RWPE1 (cell line): ENCODE measurements around the gene HBG1.

Experiments
- CTCF ChIA-PET: fragments of 350-600 bp; sonication (Branson Sonifier 250); formaldehyde crosslinking; extraction: SDS; loops from one replicate; lab custom pipeline; 2021; lab: Yijun Ruan, JAX
- POLR2A ChIA-PET: fragments of 400-600 bp; formaldehyde crosslinking; extraction: SDS; loops from one replicate; lab custom pipeline; 2020; ENCODE audit warnings: antibody characterized with exemption; ENCODE audit not compliant: low non-redundant PET; lab: Yijun Ruan, JAX
- DNase-seq: peaks from one replicate; pipeline ENCODE4 v3.0.0; 2012; ENCODE audit warnings: low spot score
- H3K27ac ChIP-seq: fragments of 450-650 bp; 2 replicates; pipeline ENCODE4 v1.5.1; 2017
- TF ChIP-seq, protein P1 (sequence below): fragments of 450-650 bp; conservative IDR thresholded peaks from 2 replicates; pipeline ENCODE4 v1.5.1; 2017; ENCODE audit warnings: low read depth, mild to moderate bottlenecking

Gene HBG1

DNA sequence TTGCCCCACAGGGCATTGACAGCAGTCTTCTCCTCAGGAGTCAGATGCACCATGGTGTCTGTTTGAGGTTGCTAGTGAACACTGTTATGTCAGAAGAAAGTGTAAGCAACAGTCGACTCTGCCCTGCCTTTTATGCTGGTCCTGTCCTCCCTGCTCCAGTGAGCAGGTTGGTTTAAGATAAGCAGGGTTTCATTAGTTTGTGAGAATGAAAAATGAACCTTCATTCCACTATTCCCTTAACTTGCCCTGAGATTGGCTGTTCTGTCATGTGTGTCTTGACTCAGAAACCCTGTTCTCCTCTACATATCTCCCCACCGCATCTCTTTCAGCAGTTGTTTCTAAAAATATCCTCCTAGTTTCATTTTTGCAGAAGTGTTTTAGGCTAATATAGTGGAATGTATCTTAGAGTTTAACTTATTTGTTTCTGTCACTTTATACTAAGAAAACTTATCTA is 15.2 kb downstream of the HBG1 start, which contains the start of gene HBD:
HBD (minus strand) TSS at position 103 of the 454 bp plus-strand sequence; CDS start at position 53, 50 bp downstream.
- H3K27ac ChIP-seq = no peak within 1 kb of the TSS
- DNase-seq = no peak
- CTCF ChIA-PET = no interaction called here
- POLR2A ChIA-PET = no interaction called here
- TF ChIP-seq, protein P1, sequence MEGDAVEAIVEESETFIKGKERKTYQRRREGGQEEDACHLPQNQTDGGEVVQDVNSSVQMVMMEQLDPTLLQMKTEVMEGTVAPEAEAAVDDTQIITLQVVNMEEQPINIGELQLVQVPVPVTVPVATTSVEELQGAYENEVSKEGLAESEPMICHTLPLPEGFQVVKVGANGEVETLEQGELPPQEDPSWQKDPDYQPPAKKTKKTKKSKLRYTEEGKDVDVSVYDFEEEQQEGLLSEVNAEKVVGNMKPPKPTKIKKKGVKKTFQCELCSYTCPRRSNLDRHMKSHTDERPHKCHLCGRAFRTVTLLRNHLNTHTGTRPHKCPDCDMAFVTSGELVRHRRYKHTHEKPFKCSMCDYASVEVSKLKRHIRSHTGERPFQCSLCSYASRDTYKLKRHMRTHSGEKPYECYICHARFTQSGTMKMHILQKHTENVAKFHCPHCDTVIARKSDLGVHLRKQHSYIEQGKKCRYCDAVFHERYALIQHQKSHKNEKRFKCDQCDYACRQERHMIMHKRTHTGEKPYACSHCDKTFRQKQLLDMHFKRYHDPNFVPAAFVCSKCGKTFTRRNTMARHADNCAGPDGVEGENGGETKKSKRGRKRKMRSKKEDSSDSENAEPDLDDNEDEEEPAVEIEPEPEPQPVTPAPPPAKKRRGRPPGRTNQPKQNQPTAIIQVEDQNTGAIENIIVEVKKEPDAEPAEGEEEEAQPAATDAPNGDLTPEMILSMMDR = no peak

DNA sequence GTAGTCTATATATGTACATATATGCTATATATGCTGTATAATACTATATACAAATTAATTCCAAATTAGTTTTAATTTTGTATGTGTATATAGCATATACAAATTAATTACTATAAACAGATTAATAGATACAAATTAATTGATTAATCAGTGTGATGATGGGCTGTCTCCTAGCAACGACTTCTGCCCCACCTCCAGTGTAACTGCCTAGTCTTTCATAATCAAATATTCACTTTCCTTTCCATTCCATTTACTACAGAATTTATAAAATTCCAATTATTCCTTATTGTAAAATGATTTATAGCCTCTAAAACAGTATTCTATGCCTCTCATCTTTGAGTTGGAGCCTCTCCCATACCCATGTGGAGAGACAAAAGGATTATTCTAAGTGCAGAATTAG is 16.4 kb downstream of the HBG1 start:
- TF ChIP-seq, protein P1 = no peak
- no peak overlapping the region for H3K27ac ChIP-seq
- CTCF ChIA-PET = no interaction called here
- DNase-seq = no peak
- POLR2A ChIA-PET = no interaction called here

DNA sequence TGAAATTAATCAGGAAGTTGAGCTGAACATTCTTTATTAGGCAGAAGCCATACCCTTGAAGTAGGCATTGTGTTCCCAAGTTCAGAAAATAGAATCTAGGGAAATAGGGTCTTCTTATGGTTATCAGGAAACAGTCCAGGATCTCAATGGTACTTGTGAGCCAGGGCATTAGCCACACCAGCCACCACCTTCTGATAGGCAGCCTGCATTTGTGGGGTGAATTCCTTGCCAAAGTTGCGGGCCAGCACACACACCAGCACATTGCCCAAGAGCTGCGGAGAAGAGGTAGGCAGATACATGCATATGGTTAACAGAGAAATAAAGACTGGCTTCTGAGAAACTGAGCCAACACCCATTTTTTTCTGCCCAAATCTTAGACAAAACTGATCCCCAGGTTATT is 16.8 kb downstream of the HBG1 start:
- ChIA-PET CTCF (interaction anchor here (1.6 kb wide), 1 partner anchor 58 kb away, joined by 4 read pairs; no protein-coding TSS in a partner anchor), POLR2A (no interaction called here)
- TF ChIP-seq, protein P1 = no peak
- DNase-seq = no peak
- no peak overlapping the region for H3K27ac ChIP-seq

DNA sequence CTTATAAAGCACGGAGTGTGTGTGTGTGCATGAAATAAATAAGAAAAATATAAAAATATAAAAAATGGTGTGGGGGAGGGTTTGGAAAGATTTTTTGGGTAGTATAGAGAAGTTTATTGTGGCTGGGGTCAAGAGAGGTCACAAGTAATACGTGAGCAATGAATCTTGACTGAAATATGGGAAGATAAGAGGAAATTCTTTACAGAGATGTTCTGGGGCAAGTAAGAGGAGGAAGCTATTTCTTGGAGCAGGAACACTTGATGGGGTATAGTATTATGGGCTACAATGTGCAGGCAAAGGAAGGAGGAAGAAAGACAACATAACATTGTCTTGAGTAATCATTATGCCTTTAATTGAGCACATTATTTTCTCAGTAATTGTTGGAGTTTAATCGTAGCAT is 17.5 kb downstream of the HBG1 start:
- POLR2A ChIA-PET = no interaction called here
- CTCF ChIA-PET = interaction anchor here (1.6 kb wide), 1 partner anchor 59 kb away, joined by 4 read pairs; no protein-coding TSS in a partner anchor
- DNase-seq = no peak
- no peak overlapping the region for H3K27ac ChIP-seq
- TF ChIP-seq, protein P1 = no peak

DNA sequence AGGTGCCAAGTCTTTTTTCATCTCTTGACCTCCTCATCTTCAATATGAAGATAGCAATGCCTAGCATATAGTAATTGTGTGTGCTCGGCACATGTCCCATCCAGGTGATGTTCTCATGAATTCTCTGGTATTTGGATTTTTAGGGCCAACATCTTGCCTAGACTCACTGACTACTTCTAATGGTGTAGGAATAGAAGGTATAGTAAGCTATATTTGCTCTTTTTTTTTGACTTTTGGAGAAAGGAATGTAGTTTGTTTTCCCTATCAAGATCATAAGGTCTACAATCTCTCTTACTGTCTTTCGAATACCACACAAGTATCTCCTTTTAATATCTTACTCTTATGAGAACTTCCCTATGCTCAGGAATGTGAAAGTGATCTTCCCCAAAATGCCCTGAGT is 18.5 kb downstream of the HBG1 start:
- CTCF ChIA-PET = interaction anchor here (1.6 kb wide), 1 partner anchor 60 kb away, joined by 4 read pairs; no protein-coding TSS in a partner anchor
- TF ChIP-seq, protein P1 = no peak
- no peak for DNase-seq
- POLR2A ChIA-PET = no interaction called here
- H3K27ac ChIP-seq = no peak overlapping the region

DNA sequence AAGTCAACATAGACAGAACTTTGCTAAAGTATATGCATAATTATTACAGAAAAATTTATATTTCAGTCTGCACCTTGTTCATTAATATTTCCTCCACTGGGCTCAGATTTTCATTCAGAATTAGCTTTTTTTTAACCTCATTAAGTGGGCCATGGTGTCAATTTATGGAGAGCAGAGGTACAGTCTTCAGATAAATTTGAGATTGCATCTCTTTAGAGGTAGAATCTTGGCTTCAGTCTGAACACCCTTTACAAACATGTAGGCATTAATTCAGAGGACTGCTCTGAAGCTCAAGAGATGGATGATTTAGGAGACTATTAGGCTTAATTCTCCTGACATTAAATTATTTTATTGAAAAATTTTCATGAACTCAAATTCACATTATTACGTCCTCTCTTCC is 19.4 kb downstream of the HBG1 start:
- DNase-seq = no peak
- POLR2A ChIA-PET = no interaction called here
- H3K27ac ChIP-seq = no peak overlapping the region
- CTCF ChIA-PET = no interaction called here
- TF ChIP-seq, protein P1 = no peak

DNA sequence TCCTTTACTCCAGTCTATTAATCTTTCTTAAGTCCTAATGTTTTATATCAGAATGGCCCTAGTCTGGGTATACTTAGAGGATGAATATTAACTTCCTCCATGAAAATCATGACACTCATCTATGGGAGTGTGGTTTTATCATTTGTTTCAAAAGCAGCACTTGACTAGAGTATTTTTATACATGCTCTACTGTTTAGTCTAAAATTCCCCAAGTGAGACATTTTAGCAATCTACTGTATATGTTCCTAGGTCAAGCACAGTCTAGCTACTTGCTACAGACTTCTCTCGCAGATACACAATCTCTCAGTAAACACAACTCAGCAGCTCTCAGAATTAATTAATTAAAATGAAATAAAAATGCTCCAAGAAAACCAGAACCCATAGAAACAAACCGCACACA is 19.9 kb downstream of the HBG1 start:
- DNase-seq = no peak
- ChIA-PET POLR2A (no interaction called here), CTCF (interaction anchor here (1.0 kb wide), 1 partner anchor 16 kb away, joined by 3 read pairs; no protein-coding TSS in a partner anchor)
- no peak overlapping the region for H3K27ac ChIP-seq
- TF ChIP-seq, protein P1 = no peak
